HEK293 (cell line): ENCODE data around the gene STEAP1.

Experiments used
- CTCF ChIP-seq: fragments of 450-650 bp; formaldehyde crosslinking; IDR thresholded peaks from 2 replicates; pipeline ENCODE4 v1.5.1; 2016; ENCODE audit warnings: missing biosample characterization, missing genetic modification characterization
- KLF17 ChIP-seq: fragments of 450-650 bp; formaldehyde crosslinking; IDR thresholded peaks from 2 replicates; pipeline ENCODE4 v1.5.1; 2016; ENCODE audit warnings: missing biosample characterization, missing genetic modification characterization

DNA sequence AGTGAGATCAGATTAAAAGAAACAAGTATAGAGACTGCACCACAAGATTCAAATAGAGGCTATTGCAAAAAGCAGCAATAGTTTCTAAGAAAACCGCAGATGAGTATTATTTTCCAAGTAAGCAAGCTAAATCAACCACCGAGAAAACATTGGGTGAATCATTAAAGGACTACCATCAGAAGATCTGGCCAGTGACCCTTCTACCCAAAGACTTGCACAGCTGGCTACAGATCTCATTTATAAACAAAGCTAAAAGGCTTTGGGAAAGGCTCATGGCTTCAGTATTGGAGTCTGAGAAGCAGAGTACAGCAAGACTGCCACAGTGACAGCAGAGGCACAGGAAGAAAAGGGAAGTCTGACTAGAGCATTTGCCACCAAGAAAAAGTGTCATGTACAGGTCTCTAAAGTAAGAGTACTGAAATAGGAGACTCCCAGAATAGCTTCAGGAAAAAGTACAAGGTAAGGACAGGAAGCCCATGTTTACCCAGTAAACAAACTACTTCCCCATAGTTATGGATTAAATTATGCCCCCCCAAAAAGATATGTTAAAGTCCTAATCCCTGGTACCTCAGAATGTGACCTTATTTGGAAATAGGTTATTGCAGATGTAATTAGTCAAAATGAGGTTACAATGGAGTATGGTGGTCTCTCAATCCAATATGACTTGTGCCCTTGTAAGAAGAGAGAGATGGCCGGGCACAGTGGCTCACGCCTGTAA is 19.0 kb downstream of the STEAP1 start:
- TF ChIP-seq CTCF (no peak), KLF17 (tag by site-specific recombination) (no peak)
